K562 (cell line): Measurements from ENCODE around the gene GPR153. TPM values are rescaled to one million over a fixed set of nuclear protein-coding genes. Genes with fewer than 3 reads are reported as not detected.

Source experiments
- ARID2 ChIP-seq: fragments of 450-650 bp; IDR thresholded peaks from 2 replicates; pipeline ENCODE4 v1.6.1; 2017; ENCODE audit warnings: antibody characterized with exemption, mild to moderate bottlenecking
- EP400 ChIP-seq: fragments of 450-650 bp; IDR thresholded peaks from 2 replicates; pipeline ENCODE4 v1.6.1; 2017; ENCODE audit warnings: antibody characterized with exemption, mild to moderate bottlenecking, moderate library complexity
- ESRRB ChIP-seq: fragments of 250-450 bp; sonication (Bioruptor Pico); IDR thresholded peaks from 2 replicates; pipeline ENCODE4 v1.5.0; 2020; ENCODE audit warnings: mild to moderate bottlenecking, moderate library complexity, borderline replicate concordance
- ETV6 ChIP-seq, 3 experiments: fragments of 150-350 bp in 1 of 3; sonication (generic) in 1 of 3; formaldehyde crosslinking in 1 of 3; IDR thresholded peaks; 2 replicates each; pipeline versions ENCODE4 v1.6.1 to v1.8.0; 2014 to 2022; ENCODE audit warnings: borderline replicate concordance in 2 of 3, low read depth in 2 of 3, antibody characterized with exemption in 1 of 3, low read length in 1 of 3, mild to moderate bottlenecking in 1 of 3, missing genetic modification reagents in 1 of 3
- GTF2E2 ChIP-seq: fragments of 200-800 bp; sonication (Bioruptor generic); IDR thresholded peaks from 2 replicates; pipeline ENCODE4 v1.6.1; 2016; ENCODE audit warnings: missing genetic modification characterization, missing compliant biosample characterization
- HDAC8 ChIP-seq: fragments of 450-650 bp; IDR thresholded peaks from 2 replicates; pipeline ENCODE4 v1.6.1; 2016; ENCODE audit warnings: mild to moderate bottlenecking, missing genetic modification characterization, moderate library complexity, missing compliant biosample characterization
- KLF10 ChIP-seq: fragments of 250-450 bp; sonication (Bioruptor Pico); IDR thresholded peaks from 2 replicates; pipeline ENCODE4 v1.6.1; 2021; ENCODE audit warnings: matching md5 sums
- MED1 ChIP-seq: sonication (generic); formaldehyde crosslinking; IDR thresholded peaks from 2 replicates; pipeline ENCODE4 v1.8.1; 2023; ENCODE audit warnings: missing genetic modification reagents, borderline replicate concordance
- MXI1 ChIP-seq: IDR thresholded peaks from 2 replicates; pipeline ENCODE4 v1.6.1; 2011; ENCODE audit warnings: low read depth, mild to moderate bottlenecking, improper control_type of control experiment, low read length
- NCOA6 ChIP-seq: fragments of 450-650 bp; IDR thresholded peaks from 2 replicates; pipeline ENCODE4 v1.6.1; 2017; ENCODE audit warnings: mild to moderate bottlenecking
- POLR2B ChIP-seq: fragments of 450-650 bp; IDR thresholded peaks from 2 replicates; pipeline ENCODE4 v1.6.1; 2018; ENCODE audit warnings: low read depth; ENCODE audit not compliant: partially characterized antibody
- RNF2 ChIP-seq: sonication (generic); IDR thresholded peaks from 2 replicates; pipeline ENCODE4 v1.6.1; 2016
- SMC3 ChIP-seq: conservative IDR thresholded peaks from 2 replicates; pipeline ENCODE4 v1.6.1; 2011; ENCODE audit warnings: low read depth, low read length, improper control_type of control experiment; ENCODE audit not compliant: insufficient read depth
- TCFL5 ChIP-seq: fragments of 250-450 bp; sonication (Bioruptor Pico); conservative IDR thresholded peaks from 2 replicates; pipeline ENCODE4 v1.6.1; 2021; ENCODE audit warnings: mild to moderate bottlenecking, moderate library complexity, matching md5 sums
- ZFPM2 ChIP-seq: fragments of 250-450 bp; sonication (Bioruptor Pico); IDR thresholded peaks from 2 replicates; pipeline ENCODE4 v1.5.1; 2022; ENCODE audit warnings: mild to moderate bottlenecking
- ZNF316 ChIP-seq: fragments of 450-650 bp; IDR thresholded peaks from 2 replicates; pipeline ENCODE4 v1.6.1; 2016
- ZNF551 ChIP-seq: fragments of 250-450 bp; sonication (Bioruptor Pico); IDR thresholded peaks from 2 replicates; pipeline ENCODE4 v1.5.0; 2021; ENCODE audit warnings: mild to moderate bottlenecking, moderate library complexity
- ZNF644 ChIP-seq: fragments of 200-800 bp; sonication (Bioruptor generic); IDR thresholded peaks from 2 replicates; pipeline ENCODE4 v1.6.1; 2016; ENCODE audit warnings: low read depth, missing genetic modification characterization, missing compliant biosample characterization
- ZNF695 ChIP-seq: fragments of 450-650 bp; formaldehyde crosslinking; IDR thresholded peaks from 2 replicates; pipeline ENCODE4 v1.4.0; 2020; ENCODE audit warnings: mild to moderate bottlenecking, moderate library complexity
- ZSCAN29 ChIP-seq: fragments of 450-650 bp; IDR thresholded peaks from 2 replicates; pipeline ENCODE4 v1.6.1; 2017
- polyA plus RNA-seq, 8 experiments: library from polyadenylated mRNA; depleted of rRNA in 4 of 8; stranded (reverse) in 5 of 8; unstranded in 3 of 8; fragments of >200 nt; fragmentation: Nextera tagmentation in 2 of 8; fragmentation: Illumina TruSeq in 1 of 8; extraction: Ambion mirVana in 2 of 8; extraction: Trizol in 1 of 8; gene quantifications; 2 replicates each; pipeline versions ENCODE4 v1.2.1 to v1.2.3, GENCODE V29; 2011 to 2014; ENCODE audit warnings: inconsistent platforms in 1 of 8, missing spikeins in 1 of 8
- total RNA-seq, 7 experiments: library from RNA; depleted of rRNA in 6 of 7; stranded (reverse); fragments of >200 nt in 6 of 7; fragmentation: Illumina TruSeq in 2 of 7; extraction: Trizol in 2 of 7; gene quantifications; 2 replicates each; pipeline versions ENCODE4 v1.2.1 to v1.2.3, GENCODE V29; 2011 to 2021; ENCODE audit warnings: low replicate concordance in 1 of 7
- TF ChIP-seq, protein P1 (sequence below): fragments of 450-650 bp; IDR thresholded peaks from 2 replicates; pipeline ENCODE4 v1.6.1; 2016; ENCODE audit warnings: borderline replicate concordance
- TF ChIP-seq, protein P2 (sequence below), 2 experiments: fragments of 450-650 bp in 1 of 2; sonication (generic) in 1 of 2; formaldehyde crosslinking; conservative IDR thresholded peaks; 2 replicates each; pipeline versions ENCODE4 v1.4.0 to v1.8.1; 2020 to 2022; ENCODE audit warnings: mild to moderate bottlenecking in 1 of 2, missing genetic modification reagents in 1 of 2
- TF ChIP-seq, protein P3 (sequence below): sonication (generic); IDR thresholded peaks from 2 replicates; pipeline ENCODE4 v1.6.1; 2016
- TF ChIP-seq, protein P4 (sequence below): fragments of 200-800 bp; sonication (Bioruptor generic); IDR thresholded peaks from 2 replicates; pipeline ENCODE4 v1.6.1; 2017; ENCODE audit warnings: missing genetic modification characterization, missing compliant biosample characterization

GPR153 gene
- total and polyA plus RNA-seq, 9 of the 15 experiments (the other 6 are each of a cell fraction or from before 2014, with no cell fraction given): 0.01 to 1.5 (median 0.51) TPM

DNA sequence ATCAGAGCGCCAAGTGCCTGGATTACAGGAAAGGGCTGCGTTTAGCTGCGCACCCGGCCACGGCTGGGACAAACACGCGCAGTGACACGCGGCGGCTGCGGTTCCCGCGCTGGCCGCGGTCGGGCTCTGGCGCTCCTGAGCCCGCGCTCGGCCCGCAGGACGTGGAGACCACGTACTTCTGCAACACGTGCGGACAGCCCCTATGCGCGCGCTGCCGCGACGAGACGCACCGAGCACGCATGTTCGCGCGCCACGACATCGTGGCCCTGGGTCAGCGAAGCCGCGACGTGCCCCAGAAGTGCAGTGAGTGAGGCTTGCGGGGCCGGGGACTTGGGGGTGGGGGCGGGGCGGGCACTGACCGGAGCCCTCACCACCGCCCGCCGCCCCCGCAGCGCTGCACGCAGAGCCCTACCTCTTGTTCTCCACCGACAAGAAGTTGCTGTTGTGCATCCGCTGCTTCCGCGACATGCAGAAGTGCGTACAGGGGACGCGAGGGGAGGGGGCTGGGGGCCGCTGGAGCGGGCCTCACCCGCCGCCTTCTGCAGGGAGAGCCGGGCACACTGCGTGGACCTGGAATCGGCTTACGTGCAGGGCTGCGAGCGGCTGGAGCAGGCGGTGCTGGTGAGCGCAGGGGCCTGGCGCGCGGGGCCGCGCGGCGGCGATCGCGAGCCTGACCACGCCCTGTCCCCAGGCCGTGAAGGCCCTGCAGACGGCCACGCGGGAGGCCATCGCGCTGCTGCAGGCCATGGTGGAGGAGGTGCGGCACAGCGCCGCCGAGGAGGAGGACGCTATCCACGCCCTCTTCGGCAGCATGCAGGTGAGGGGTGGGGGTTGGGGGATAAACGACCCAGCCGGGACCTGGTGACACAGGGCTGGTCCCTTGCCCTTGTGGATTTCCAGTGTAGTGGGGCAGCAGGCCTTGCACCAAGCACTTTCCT lies 51.9 kb downstream of the GPR153 start (continued):
- no peak for TF ChIP-seq SMC3
- TF ChIP-seq EP400: peak; percentile 73; the same call in 1 of the 2 replicates
- TF ChIP-seq MED1 (CRISPR knock-in tag): no peak
- TF ChIP-seq ETV6 (IDR thresholded peaks at IDR 0.05; ENCODE audit: borderline replicate concordance in 1 of 2, low read depth in 2 of 2, low read length in 1 of 2): no peak
- peak; percentile 91; the same call in 1 of the 2 replicates for TF ChIP-seq ETV6 (CRISPR knock-in tag; IDR thresholded peaks at IDR 0.05; ENCODE audit: borderline replicate concordance)
- TF ChIP-seq ZNF644 (tag): no peak
- 0 out of 2 replicates have a peak, but pooled peaks have one; percentile 37 for TF ChIP-seq MXI1
- TF ChIP-seq, protein P1, sequence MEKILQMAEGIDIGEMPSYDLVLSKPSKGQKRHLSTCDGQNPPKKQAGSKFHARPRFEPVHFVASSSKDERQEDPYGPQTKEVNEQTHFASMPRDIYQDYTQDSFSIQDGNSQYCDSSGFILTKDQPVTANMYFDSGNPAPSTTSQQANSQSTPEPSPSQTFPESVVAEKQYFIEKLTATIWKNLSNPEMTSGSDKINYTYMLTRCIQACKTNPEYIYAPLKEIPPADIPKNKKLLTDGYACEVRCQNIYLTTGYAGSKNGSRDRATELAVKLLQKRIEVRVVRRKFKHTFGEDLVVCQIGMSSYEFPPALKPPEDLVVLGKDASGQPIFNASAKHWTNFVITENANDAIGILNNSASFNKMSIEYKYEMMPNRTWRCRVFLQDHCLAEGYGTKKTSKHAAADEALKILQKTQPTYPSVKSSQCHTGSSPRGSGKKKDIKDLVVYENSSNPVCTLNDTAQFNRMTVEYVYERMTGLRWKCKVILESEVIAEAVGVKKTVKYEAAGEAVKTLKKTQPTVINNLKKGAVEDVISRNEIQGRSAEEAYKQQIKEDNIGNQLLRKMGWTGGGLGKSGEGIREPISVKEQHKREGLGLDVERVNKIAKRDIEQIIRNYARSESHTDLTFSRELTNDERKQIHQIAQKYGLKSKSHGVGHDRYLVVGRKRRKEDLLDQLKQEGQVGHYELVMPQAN: no peak
- TF ChIP-seq TCFL5 (CRISPR knock-in tag): no peak
- no peak for TF ChIP-seq ZFPM2 (CRISPR knock-in tag)
- no peak for TF ChIP-seq ZNF316
- TF ChIP-seq RNF2: peak; percentile 53; the same call in 1 of the 2 replicates
- no peak for TF ChIP-seq KLF10 (CRISPR knock-in tag)
- TF ChIP-seq, protein P2, sequence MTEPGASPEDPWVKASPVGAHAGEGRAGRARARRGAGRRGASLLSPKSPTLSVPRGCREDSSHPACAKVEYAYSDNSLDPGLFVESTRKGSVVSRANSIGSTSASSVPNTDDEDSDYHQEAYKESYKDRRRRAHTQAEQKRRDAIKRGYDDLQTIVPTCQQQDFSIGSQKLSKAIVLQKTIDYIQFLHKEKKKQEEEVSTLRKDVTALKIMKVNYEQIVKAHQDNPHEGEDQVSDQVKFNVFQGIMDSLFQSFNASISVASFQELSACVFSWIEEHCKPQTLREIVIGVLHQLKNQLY (CRISPR knock-in tag; conservative IDR thresholded peaks at IDR 0.05): no peak
- no peak for TF ChIP-seq ZNF695 (CRISPR knock-in tag)
- TF ChIP-seq ARID2: no peak
- TF ChIP-seq, protein P3, sequence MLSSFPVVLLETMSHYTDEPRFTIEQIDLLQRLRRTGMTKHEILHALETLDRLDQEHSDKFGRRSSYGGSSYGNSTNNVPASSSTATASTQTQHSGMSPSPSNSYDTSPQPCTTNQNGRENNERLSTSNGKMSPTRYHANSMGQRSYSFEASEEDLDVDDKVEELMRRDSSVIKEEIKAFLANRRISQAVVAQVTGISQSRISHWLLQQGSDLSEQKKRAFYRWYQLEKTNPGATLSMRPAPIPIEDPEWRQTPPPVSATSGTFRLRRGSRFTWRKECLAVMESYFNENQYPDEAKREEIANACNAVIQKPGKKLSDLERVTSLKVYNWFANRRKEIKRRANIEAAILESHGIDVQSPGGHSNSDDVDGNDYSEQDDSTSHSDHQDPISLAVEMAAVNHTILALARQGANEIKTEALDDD: no peak
- TF ChIP-seq ESRRB (CRISPR knock-in tag): no peak
- TF ChIP-seq HDAC8 (tag): no peak
- no peak for TF ChIP-seq ZNF551 (CRISPR knock-in tag)
- no peak for TF ChIP-seq ZSCAN29
- peak; percentile 33 for TF ChIP-seq POLR2B
- TF ChIP-seq GTF2E2: no peak
- TF ChIP-seq, protein P4, sequence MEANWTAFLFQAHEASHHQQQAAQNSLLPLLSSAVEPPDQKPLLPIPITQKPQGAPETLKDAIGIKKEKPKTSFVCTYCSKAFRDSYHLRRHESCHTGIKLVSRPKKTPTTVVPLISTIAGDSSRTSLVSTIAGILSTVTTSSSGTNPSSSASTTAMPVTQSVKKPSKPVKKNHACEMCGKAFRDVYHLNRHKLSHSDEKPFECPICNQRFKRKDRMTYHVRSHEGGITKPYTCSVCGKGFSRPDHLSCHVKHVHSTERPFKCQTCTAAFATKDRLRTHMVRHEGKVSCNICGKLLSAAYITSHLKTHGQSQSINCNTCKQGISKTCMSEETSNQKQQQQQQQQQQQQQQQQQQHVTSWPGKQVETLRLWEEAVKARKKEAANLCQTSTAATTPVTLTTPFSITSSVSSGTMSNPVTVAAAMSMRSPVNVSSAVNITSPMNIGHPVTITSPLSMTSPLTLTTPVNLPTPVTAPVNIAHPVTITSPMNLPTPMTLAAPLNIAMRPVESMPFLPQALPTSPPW: peak; percentile 28; the same call in 1 of the 2 replicates
- TF ChIP-seq NCOA6: no peak
